GM19395 (cell line): Measurements from ENCODE around the gene OR13C8.

Experiments
- ATAC-seq: cut with Tn5 transposase; IDR thresholded peaks from one replicate; pipeline ENCODE4 v1.9.1; 2021; ENCODE audit warnings: mild to moderate bottlenecking, moderate library complexity; ENCODE audit not compliant: unreplicated experiment

OR13C8 gene

GRCh38 chr9:104611213-104611612 is 42.2 kb downstream of the OR13C8 start:
- ATAC-seq: no peak

- ATAC-seq: no peak
Measured at GRCh38 chr9:104617418-104617817, 48.5 kb downstream of the OR13C8 start.

GRCh38 chr9:104618104-104618503 is 49.1 kb downstream of the OR13C8 start, which contains the start of gene OR13C9:
TSS of gene OR13C9 (minus strand) at chr9:104618204. CDS start at chr9:104618204, 0 bp downstream.
- ATAC-seq: no peak
